Raji (cell line): ENCODE measurements around the gene CCDC126.

Experiments
- POLR2A ChIP-seq: IDR thresholded peaks from 2 replicates; pipeline ENCODE4 v1.6.1; 2011; ENCODE audit warnings: low read depth, low read length, control low read depth; ENCODE audit not compliant: insufficient read depth

The CCDC126 gene

GRCh38 chr7:23616593-23616992 lies 19.4 kb downstream of the CCDC126 start:
- no peak for TF ChIP-seq POLR2A

- no peak for TF ChIP-seq POLR2A
Measured at GRCh38 chr7:23617482-23617881, 20.3 kb downstream of the CCDC126 start.

GRCh38 chr7:23618241-23618640 lies 21.1 kb downstream of the CCDC126 start:
- no peak for TF ChIP-seq POLR2A

- no peak for TF ChIP-seq POLR2A
Measured at GRCh38 chr7:23619141-23619540, 22.0 kb downstream of the CCDC126 start.

GRCh38 chr7:23622506-23622925 lies 25.3 kb downstream of the CCDC126 start:
- TF ChIP-seq POLR2A: no peak

GRCh38 chr7:23628370-23628769 lies 31.2 kb downstream of the CCDC126 start:
- no peak for TF ChIP-seq POLR2A

- no peak for TF ChIP-seq POLR2A
Measured at GRCh38 chr7:23633417-23633816, 36.2 kb downstream of the CCDC126 start.

GRCh38 chr7:23645822-23646221 lies 48.6 kb downstream of the CCDC126 start:
- no peak for TF ChIP-seq POLR2A

GRCh38 chr7:23653942-23654341 lies 56.8 kb downstream of the CCDC126 start:
- no peak for TF ChIP-seq POLR2A

GRCh38 chr7:23654508-23654907 lies 57.3 kb downstream of the CCDC126 start:
- TF ChIP-seq POLR2A: no peak

GRCh38 chr7:23655433-23655832 lies 58.3 kb downstream of the CCDC126 start:
- no peak for TF ChIP-seq POLR2A

GRCh38 chr7:23658831-23659427 lies 61.7 kb downstream of the CCDC126 start:
- TF ChIP-seq POLR2A: no peak

- TF ChIP-seq POLR2A: no peak
Measured at GRCh38 chr7:23661385-23661784, 64.2 kb downstream of the CCDC126 start.

GRCh38 chr7:23662124-23662983 lies 65.2 kb downstream of the CCDC126 start:
- TF ChIP-seq POLR2A: no peak

- no peak for TF ChIP-seq POLR2A
Measured at GRCh38 chr7:23662984-23663313, 65.8 kb downstream of the CCDC126 start.

GRCh38 chr7:23664122-23664521 lies 66.9 kb downstream of the CCDC126 start:
- no peak for TF ChIP-seq POLR2A
